GM19025 (cell line): ENCODE measurements around the gene PRAME.
"Not testable (repeated sequence)": the region's sequence is repeated elsewhere in the genome, so short reads cannot be mapped to it uniquely, and the experiment has no call there.

Experiments used
- ATAC-seq: cut with Tn5 transposase; IDR thresholded peaks from one replicate; pipeline ENCODE4 v1.9.1; 2021; ENCODE audit warnings: mild to moderate bottlenecking, low read depth, moderate library complexity; ENCODE audit not compliant: unreplicated experiment

The PRAME gene, protein sequence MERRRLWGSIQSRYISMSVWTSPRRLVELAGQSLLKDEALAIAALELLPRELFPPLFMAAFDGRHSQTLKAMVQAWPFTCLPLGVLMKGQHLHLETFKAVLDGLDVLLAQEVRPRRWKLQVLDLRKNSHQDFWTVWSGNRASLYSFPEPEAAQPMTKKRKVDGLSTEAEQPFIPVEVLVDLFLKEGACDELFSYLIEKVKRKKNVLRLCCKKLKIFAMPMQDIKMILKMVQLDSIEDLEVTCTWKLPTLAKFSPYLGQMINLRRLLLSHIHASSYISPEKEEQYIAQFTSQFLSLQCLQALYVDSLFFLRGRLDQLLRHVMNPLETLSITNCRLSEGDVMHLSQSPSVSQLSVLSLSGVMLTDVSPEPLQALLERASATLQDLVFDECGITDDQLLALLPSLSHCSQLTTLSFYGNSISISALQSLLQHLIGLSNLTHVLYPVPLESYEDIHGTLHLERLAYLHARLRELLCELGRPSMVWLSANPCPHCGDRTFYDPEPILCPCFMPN

DNA sequence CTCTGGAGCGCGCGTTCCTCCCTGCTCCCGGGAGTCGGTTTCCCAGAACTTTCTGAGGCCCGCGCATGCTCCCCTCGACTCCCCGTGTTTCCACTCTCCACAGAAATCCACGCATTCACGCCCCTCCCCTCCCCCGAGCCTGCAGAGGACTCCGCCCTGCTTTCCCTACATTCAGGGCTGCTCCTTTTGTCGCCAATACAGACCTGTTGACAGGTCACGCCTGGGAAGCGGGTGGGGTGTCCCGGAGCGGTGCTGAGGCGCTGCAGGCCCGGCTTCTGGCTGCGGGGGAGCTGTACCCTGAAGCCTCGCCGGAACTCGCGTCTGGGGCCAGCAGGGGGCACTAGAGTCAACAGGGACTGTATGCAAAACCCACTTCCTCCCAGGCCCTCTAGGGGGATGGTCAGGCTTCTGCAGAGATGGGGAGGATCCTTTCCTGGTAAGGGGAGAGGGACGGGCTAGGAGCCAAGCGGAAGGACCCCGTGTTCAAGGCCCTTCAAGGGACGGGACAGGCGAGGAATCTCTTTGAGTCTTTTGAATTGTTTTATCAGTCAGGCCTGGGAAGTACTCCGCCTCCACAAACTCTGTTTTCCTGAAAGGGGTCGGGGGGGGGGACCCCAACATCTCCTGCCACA, at the start of gene PRAME:
PRAME (minus strand) TSS at position 294 of the 632 bp plus-strand sequence. CDS start 2,433 bp downstream, outside the sequence.
- no peak for ATAC-seq

DNA sequence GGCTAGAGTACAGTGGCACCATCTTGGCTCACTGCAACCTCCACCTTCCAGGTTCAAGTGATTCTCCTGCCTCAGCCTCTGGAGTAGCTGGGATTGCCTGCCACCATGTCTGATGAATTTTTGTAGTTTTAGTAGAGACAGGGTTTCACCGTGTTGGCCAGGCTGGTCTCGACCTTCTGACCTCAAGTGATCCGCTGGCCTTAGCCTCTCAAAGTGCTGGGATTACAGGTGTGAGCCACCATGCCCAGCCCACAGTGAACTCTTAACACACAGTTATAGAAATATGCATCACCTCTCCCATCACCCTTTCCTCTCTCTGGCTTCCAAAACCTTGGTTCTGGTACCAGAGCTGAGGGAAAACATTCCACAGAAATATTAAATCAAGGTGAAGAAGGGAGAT, 49.0 kb upstream of the PRAME start:
- ATAC-seq = not testable (repeated sequence)

DNA sequence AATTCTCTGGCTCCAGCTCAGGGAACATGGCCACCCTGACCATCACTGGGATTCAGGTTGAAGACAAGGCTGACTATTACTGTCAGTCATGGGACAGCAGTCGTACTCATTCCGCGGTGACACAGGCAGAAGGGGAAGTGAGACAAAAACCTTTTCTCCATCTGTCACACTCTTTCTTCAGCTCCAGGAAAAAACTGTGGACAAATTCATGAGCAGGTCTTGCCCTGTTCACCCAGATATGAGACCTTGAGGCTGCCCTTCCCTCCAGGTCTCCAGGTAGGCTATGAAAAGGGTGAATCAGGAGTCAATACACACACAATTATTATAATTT, 46.0 kb upstream of the PRAME start:
- ATAC-seq = no peak

DNA sequence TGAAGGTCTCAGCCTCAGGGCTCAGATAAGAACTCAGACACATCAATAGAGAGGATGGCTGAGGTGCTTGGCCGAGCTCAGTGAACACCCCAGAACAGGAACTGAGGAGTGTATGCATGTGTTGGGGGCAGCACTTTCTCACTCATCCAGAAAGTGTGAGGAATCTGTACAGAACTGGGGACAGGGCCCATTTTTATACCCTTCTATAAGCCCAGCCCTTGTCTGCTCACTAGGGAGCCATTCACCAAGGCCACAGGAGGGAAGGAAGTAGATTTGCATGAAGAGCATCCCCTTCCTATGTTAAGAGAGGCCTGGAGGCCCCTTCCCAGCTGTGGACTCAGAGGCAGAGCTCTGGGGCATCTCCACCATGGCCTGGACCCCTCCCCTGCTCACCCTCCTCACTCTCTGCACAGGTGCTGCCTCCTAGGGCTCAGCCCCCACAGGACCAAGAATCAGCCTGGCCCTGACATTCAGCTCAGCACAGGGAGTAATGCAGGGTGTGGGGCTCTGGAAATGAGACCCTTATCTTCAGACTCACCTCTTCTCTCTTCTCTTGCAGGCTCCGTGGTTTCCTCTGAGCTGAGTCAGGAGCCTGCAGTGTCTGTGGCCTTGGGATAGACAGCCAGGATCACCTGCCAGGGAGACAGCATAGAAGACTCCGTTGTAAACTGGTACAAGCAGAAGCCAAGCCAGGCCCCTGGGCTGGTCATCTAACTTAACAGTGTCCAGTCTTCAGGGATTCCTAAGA, 45.4 kb upstream of the PRAME start:
- no peak for ATAC-seq

DNA sequence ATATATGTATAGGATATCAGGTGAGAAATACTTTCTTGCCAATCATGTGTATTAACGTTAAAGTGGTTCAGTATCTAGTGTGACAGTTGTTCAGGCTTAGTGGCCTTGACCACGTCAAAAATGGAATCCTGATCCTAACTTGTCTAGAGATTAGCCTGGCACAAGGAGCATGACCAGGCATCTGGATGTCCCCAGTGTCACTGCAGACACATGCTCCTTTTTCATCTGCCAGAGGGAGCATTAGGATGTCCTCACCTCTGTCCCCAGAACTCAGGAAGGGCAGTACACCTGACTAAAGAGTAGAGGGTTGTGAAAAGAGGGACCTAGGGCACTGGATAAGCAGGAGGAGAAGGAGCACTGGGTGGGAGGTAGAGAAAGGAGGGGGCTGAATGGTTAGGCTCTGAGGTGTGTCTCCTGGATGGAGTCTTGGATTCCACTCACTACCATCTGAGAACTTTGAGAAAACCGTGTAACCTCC, 44.4 kb upstream of the PRAME start:
- ATAC-seq = no peak

DNA sequence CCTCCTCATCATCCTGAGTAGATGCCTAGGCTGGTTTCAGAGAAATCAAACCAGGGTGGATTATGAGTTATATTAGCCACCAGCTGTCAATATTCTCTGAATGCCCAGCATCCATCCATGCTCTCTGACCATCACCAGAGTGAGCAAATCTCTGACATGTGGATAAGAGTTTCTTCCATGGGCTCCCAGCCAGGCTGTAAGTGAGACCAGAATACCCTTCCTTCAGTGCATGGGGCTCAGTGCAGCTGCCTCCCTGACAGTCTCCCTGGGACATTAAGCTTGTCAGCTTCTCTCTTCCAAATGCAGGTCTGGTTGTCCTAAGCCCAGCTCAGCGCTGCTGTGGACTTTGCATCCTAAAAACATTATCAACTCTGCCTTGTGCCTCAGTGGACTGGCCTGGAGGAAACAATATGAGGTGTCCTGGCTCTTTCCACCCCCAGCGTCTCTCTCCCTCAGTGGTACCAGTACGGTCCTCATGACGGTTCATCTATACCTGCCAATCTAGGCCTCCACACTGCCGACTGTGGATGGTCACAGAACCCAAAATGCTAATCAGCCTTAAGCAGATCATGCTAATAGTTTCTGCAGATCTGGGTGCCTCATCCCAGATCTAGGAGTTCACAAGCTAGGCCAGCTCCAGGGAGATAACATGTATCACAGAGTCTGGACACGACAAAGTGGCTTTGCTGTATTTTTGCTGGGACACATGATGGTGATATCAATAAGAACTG, 41.6 kb upstream of the PRAME start:
- ATAC-seq = no peak

DNA sequence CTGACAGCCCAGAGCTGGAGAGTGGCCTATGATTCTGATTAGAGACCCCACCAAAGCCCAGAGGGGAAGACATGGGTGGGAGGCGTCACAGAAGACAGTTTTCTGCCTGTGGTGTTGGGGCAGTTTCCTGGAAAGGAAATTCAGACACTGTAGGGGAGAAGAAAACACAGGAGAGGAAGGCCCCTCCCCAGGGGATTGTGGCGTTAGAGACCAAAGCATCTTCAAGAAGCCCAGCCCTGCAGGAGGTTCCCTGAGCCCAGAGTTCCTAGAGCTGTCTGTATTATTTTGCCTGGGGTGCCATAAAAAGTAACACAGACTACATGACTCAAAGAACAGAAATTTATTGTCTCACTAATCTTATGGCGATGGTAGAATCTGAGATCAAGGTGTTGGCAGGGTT, 40.2 kb upstream of the PRAME start:
- no peak for ATAC-seq

DNA sequence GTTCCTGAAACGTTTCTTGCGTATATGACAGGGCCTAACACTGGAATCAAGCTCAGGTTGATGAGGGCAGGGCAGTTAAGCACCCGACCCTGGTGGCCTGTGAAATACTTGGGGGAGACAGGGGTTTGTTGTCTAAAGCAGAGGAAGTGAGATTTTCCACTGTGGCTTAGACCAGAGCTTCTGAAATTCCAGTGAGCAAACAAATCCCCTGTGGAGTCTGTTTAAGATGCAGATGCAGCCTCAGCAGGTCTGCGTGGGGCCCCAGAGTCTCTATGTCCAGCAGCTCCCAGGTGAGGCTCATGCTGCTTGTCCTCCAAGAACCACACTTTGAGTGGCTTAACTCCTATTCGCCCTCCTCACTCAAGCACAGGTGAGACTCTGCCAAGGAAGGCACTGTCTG, 39.1 kb upstream of the PRAME start:
- no peak for ATAC-seq

DNA sequence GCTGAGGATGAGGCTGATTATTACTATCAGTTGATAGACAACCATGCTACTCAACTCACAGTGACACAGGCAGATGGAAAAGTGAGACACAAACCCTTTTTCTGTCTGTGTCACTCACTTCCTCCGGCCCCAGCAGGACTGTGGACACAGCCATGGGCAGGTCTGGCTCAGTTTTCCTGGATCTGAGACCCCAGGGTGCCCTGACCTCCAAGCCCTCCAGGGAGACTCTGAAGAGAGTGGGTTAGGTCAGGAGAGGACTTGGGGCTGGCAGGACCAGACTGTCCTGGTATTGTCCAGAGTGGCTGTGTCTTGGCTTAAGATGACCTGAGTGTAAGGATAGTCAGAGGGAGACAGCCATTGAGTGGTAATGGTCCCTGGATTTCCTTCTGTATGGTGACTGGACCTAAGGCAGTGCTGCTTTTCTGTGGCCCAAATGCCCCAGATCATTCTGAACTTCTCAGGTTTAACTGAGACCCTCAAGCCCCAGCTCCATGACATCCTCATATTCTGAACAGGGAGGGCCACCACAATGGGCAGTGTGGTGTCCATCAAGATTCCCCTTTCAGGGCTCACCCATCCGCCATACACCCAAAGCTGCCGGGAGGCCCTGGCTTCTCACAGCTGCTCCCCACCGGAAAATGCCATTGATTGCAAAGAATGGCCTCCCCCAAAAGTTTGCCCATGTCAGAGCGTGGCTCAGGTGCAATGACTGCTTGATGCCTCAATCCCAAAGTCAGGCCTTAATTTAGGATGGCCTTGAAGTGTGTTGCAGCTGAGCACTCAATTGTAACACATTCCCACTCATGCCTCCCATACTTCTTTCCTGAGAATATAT, 36.2 kb upstream of the PRAME start:
- ATAC-seq = no peak

DNA sequence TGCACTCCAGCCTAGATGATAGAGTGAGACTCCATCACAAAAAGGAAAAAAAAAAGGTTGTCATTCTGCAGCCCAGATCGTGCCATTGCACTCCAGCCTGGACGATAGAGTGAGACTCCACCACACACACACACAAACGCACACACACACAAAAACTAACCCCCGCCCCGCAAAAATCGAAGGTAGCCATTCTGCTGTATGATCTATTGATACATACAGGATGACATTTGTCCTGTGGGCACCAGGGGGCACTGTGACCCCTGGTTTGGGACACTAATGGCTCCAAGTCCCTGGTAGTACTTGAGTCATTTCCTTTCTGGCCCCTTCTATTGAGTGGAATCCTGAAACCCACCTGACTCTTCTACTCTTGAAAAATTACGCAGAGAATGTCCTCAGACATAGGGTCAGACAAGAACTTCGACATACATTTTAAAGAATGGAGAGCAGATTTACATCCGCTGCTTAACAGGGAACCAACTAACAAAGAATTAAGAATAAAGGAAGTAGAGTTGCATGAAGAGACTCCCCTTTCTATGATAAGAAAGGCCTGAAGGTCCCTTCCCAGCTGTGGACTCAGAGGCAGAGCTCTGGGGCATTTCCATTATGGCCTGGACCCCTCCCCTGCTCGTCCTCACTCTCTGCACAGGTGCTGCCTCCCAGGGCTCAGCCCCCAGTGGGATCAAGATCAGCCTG, 35.0 kb upstream of the PRAME start:
- ATAC-seq = no peak

DNA sequence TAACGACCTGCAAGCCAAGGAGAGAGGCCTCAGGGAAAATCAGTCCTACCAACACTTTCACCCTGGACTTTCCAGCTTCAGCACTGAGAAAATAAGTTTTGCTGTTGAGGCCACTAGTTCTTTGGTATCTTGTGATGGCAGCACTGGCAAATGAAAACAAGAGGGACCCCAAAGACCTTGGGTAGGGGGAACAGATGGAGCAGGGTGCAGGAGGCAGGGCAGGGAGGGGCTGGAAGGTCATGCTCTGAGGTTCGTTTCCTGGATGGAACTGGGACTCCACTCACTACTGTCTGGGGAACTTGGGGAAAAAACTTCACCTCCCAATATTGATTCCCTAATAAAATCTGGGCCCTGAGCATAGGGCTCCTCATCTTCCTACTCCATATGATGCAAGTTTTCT, 34.2 kb upstream of the PRAME start:
- no peak for ATAC-seq

DNA sequence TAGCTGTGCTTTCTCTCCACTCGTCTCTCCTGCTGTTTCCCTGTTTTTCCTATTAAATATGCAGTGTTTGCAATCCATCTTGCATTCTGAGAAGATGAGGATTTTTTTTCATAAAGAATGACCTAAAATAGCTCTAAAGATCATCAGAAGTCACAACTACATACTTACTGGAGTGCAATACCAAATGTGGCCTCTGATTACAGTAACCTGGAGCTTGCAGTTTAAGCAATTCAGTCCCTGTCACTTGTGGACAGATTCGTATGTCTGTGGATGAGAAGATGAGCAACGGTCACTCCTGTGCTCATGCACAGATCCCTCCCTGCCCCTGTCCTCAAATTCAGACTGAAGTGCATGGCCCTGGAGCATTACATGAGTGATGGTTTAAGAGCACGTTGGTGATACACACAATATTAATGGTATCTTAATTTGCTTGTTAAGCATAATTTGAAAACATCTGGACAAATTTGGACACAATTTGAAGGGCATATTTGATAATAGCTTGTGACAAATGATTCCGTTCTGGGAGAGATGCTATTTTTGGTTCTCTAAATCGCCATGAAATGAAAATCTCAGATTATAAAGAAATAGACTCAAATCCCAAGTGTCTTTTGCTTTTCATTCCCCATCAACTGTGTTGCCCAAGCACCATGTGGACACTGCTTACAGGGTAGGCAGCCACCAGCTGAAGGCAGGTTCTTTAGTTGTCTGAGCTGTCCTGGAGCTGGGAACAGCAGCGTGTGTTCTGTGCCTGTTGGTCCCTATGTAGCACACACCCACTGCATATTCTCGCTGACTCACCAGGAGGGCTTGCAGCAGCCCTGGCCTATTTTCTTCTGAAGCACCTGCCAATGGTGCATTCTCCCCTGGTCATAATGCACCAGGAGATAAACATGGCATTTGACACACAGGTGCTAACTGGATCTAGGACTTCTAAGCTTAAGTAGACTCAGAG, 32.6 kb upstream of the PRAME start:
- no peak for ATAC-seq

DNA sequence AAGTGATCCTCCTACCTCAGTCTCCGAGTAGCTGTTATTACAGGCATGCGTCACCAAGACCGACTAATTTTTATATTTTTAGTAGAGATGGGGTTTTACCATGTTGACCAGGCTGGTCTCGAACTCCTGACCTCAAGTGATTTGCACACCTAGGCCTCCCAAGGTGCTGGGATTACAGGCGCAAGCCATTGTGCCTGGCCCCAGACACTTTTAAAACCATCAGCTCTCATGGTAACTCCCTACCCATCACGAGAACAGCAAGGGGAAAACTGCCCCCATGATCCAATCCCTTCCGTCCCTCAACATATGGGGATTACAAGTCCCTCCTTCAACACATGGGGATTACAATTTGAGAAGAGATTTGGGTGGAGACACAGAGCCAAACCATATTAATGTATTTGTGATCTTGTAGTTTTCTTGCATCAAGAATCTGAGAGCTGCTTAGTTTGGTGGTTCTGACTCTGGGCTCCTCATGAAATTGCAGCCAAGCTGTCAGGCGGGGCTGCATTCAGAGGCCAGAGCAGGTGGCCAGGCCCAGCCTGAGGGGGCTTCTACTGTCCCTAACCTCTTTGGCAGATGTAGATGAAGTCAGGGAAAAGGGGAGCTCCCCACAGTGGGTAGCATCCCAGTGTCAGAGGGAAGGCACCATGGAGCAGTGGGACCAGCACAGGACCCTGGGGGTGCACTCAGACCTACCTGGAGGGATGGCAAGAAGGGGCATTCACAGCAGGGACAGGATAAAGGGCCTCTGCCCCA, 31.2 kb upstream of the PRAME start:
- no peak for ATAC-seq

DNA sequence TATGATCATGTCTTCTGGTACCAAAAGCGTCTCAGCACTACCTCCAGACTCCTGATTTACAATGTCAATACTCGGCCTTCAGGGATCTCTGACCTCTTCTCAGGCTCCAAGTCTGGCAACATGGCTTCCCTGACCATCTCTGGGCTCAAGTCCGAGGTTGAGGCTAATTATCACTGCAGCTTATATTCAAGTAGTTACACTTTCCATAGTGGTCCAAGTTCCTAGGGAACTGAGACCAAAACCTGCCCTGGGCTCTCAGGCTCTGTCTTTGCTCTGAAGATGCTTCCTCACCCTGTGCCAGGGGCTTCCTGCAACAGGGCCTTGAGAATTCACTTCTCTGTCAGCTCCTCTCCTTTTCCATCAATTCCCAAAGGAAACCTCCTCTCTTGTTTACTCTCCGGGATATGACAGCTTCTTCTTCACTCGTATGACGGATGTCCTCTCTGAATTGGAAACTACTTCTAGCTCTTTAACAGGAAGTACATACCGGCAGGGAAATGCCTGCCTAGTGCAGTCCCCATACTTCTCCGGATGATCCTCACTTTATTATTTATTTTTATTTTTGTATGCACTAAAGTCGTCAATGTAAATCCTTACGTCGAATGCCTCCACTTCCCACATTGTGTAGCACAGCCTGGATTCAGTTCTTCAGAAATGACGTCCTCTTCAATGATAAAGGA, 29.6 kb upstream of the PRAME start:
- no peak for ATAC-seq

DNA sequence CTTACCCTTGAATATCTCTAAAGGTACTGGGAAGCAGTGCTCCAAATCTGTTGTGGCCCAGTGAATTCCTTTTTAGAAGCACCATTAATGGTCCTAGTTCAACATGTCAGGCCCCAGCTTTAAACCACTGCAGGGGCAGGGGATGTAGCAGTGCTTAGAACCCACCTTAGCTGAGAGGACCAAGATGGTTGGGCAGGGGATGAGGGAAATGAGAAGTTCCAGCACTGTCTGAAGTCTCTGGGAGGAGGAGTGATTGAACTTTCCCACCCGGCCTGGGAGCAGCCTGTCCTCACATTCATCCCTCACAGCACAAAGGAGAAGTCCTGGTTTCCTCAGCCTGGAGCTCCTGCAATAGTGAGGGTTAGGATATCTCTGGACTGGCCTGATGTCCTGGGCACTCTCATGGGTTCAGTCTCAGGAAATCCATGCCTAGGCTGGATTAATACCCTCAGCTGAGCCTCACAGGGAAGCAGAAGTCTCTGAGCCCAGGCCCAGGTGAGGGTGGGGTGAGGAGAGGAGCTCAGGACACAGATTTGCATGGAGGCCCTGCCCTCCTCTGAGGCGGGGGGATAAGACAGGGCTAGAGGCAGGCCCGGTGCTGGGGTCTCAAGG, 28.6 kb upstream of the PRAME start:
- ATAC-seq = no peak

DNA sequence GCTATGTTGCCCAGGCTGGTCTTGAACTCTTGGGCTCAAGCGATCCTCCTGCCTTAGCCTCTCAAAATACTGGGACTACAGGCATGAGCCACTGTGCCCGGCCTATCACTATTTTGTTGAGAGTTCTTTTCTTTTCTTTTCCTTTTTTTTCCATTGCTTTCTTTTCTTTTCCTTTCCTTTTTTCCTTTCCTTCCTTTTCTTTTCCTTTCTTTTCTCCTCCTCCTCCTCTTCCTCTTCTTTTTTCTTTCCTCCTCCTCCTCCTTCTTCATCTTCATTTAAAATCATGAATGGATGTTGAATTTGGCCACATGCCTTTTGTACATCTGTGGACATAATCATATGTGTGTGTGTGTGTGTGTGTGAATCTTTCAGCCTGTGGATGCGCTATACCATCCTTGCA, 25.7 kb upstream of the PRAME start:
- ATAC-seq = no peak
